Cardiac muscle cell (in vitro differentiated cells and primary cell): ENCODE results near the gene KIAA0825. TPM values are rescaled to one million over a fixed set of nuclear protein-coding genes. Genes with fewer than 3 reads are reported as not detected.

Experiments
- DNase-seq, 2 donors: peaks; one replicate each; pipeline versions ENCODE4 v3.0.0 to v3.0.0-alpha.2; 2010 to 2017; ENCODE audit warnings: low read depth in 1 of 2, low spot score in 1 of 2
- H3K27ac ChIP-seq: fragments of 200-600 bp; sonication (generic); 2 replicates; pipeline ENCODE4 v1.5.1; 2016
- H3K27me3 ChIP-seq: fragments of 200-600 bp; sonication (generic); 2 replicates; pipeline ENCODE4 v1.6.0; 2016; ENCODE audit warnings: control low read depth
- H3K36me3 ChIP-seq: fragments of 200-600 bp; sonication (generic); 2 replicates; pipeline ENCODE4 v1.5.1; 2016; ENCODE audit warnings: control low read depth
- H3K4me1 ChIP-seq: fragments of 200-600 bp; sonication (generic); 2 replicates; pipeline ENCODE4 v1.8.1; 2017; ENCODE audit warnings: low read depth, mild to moderate bottlenecking, mixed run types
- H3K4me3 ChIP-seq: fragments of 200-600 bp; sonication (generic); 2 replicates; pipeline ENCODE4 v1.5.1; 2016; ENCODE audit warnings: mild to moderate bottlenecking
- H3K9me3 ChIP-seq: fragments of 200-600 bp; sonication (generic); 2 replicates; pipeline ENCODE4 v1.5.1; 2017; ENCODE audit warnings: low read depth, mild to moderate bottlenecking, control low read depth
- polyA plus RNA-seq: library from polyadenylated mRNA; unstranded; fragments of >200 nt; fragmentation: Nextera tagmentation; extraction: Ambion mirVana; gene quantifications from 2 replicates; pipeline ENCODE4 v1.2.1, GENCODE V29; 2016
- total RNA-seq: library from RNA; depleted of rRNA; stranded (reverse); fragments of >200 nt; gene quantifications from 2 replicates; pipeline ENCODE4 v1.2.3, GENCODE V29; 2016
- TF ChIP-seq, protein P1 (sequence below): IDR thresholded peaks from 2 replicates; pipeline ENCODE4 v1.5.1; 2012; ENCODE audit warnings: low read depth, mild to moderate bottlenecking, low read length

The KIAA0825 gene
- total and polyA plus RNA-seq, 2 experiments from 2014 or later: 1.5 to 2.1 TPM

DNA sequence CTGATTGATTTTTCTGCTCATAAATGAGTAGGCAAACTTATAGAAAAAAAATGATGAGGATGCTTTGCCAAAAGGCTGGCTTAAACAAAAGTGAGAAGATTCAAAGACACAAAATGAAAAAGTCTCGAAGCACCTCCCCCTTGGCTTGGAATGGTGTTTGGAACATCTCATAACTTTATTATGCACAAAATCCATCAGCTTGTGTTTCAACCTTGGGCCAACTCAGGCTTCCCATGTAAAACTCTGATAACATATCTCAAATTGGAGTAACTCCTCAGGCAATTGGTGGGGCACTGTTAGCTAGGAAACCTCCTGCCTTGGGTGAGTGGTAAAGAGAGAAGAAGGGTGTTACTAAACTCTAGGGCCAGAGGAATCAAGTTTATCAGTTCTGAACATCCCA, 176.3 kb downstream of the KIAA0825 start:
- DNase-seq: no peak
- Histone ChIP-seq H3K36me3 (no peaks in the 10 kb centered on the region), H3K27ac (no peak overlapping the region), H3K27me3 (no peaks in the 10 kb centered on the region), H3K4me3 (no peak overlapping the region), H3K4me1 (no peaks in the 10 kb centered on the region), H3K9me3 (no peaks in the 10 kb centered on the region)
- TF ChIP-seq, protein P1, sequence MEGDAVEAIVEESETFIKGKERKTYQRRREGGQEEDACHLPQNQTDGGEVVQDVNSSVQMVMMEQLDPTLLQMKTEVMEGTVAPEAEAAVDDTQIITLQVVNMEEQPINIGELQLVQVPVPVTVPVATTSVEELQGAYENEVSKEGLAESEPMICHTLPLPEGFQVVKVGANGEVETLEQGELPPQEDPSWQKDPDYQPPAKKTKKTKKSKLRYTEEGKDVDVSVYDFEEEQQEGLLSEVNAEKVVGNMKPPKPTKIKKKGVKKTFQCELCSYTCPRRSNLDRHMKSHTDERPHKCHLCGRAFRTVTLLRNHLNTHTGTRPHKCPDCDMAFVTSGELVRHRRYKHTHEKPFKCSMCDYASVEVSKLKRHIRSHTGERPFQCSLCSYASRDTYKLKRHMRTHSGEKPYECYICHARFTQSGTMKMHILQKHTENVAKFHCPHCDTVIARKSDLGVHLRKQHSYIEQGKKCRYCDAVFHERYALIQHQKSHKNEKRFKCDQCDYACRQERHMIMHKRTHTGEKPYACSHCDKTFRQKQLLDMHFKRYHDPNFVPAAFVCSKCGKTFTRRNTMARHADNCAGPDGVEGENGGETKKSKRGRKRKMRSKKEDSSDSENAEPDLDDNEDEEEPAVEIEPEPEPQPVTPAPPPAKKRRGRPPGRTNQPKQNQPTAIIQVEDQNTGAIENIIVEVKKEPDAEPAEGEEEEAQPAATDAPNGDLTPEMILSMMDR: no peak

DNA sequence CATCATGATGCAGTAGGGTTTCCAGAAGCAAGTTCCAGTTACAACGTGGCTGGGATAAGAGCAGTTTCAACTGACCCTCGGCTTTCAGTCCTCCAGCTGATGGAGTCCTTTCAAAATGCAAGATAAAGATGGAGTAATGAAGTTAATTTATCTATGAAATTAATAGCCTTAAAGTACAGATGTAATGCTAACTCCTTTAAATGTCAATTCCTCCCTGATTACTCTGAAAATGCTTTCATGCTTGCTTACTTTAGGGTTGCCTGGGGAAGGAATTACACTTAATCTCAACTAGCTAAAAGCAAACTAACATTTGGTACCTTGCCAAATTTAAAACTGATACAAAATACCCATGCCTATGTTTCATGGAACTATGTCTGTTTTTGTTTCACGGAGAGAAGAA, 178.4 kb downstream of the KIAA0825 start:
- no peaks in the 10 kb centered on the region for H3K27me3 ChIP-seq
- H3K36me3 ChIP-seq: no peaks in the 10 kb centered on the region
- H3K9me3 ChIP-seq: no peaks in the 10 kb centered on the region
- TF ChIP-seq, protein P1: no peak
- peak in 1 of 2 donors; percentile 13 for DNase-seq
- no peak overlapping the region for H3K4me3 ChIP-seq
- no peaks in the 10 kb centered on the region for H3K4me1 ChIP-seq
- no peak overlapping the region for H3K27ac ChIP-seq

DNA sequence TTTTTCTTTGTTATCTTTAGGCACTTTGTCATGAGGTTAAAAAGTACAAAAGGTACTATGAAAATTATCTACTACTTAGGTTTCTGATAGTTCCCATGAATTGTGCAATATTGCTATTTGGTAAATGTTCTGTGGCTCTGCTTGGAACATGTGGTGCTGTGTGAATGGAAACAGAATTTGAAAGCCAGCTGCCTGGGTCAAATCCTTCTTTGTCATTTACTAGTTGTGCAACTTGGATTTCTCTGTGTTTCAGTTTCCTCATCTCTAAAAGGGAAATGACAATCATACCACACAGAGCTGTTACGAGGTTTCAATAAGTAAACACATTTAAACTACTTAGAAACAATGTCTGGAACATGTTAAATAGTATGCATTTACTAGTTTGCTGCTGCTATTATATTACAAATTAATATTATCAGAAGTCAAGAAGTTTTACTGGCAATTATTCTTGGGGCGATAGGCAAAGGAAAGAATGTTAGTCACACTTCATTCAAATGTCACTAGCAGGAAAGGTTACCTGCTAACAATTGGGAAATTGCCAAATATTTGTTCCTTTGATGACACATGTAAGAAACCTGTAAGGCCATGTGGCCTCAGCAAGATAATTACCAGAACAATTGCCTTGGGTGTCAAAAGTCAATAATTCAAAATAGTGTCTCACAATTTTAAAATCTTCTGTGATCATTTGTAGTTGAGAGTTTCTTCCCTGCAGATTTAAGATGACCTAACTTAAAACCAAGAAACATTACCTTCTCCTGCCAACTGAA, 184.8 kb downstream of the KIAA0825 start:
- TF ChIP-seq, protein P1: no peak
- H3K27me3 ChIP-seq: no peaks in the 10 kb centered on the region
- H3K9me3 ChIP-seq: no peaks in the 10 kb centered on the region
- no peak overlapping the region for H3K27ac ChIP-seq
- no peaks in the 10 kb centered on the region for H3K36me3 ChIP-seq
- DNase-seq: peak in 1 of 2 donors; percentile 94
- no peak overlapping the region for H3K4me3 ChIP-seq
- no peaks in the 10 kb centered on the region for H3K4me1 ChIP-seq

DNA sequence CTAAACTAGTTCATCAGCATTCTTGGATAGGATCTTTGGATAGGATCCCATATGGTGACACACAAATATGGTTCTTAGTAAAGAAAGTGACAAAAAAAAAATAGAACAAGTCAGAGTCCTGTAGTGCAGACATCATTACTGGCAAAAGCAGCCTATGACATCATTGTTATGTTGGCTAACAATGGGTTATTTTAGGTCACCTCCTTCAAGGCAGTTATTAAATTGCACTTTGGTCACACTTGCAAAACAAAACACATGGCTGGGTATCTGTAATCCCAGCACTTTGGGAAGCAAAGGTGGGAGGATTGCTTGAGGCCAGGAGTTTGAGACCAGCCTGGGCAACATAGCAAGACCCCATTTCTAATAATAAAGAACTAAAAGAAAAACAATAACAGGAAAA, 185.9 kb downstream of the KIAA0825 start:
- no peak overlapping the region for H3K27ac ChIP-seq
- H3K4me3 ChIP-seq: no peak overlapping the region
- TF ChIP-seq, protein P1: no peak
- no peaks in the 10 kb centered on the region for H3K36me3 ChIP-seq
- H3K27me3 ChIP-seq: no peaks in the 10 kb centered on the region
- no peaks in the 10 kb centered on the region for H3K4me1 ChIP-seq
- peak in 1 of 2 donors; percentile 78 for DNase-seq
- no peaks in the 10 kb centered on the region for H3K9me3 ChIP-seq

DNA sequence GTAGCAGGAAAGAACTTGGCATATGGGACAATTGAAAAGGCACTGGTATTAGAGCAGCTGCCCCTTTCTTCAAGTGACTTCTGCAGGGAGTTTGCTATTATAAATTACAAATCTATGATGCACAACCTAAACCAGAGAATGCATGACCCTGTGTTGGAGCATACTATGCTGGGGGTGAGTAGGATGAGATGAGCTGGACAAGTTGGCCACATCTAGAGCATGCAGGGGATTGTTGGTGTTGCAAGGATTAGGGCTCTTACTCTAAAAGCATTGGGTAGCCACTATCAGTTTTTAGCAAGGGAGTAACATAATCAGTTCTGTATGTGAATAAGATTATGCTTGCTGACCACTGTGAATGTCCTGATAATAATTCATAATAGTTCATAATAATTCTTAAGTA, 186.7 kb downstream of the KIAA0825 start:
- peak in 1 of 2 donors; percentile 53 for DNase-seq
- H3K27ac ChIP-seq: no peak overlapping the region
- H3K9me3 ChIP-seq: no peaks in the 10 kb centered on the region
- H3K4me3 ChIP-seq: no peak overlapping the region
- TF ChIP-seq, protein P1: no peak
- H3K4me1 ChIP-seq: no peaks in the 10 kb centered on the region
- no peaks in the 10 kb centered on the region for H3K27me3 ChIP-seq
- H3K36me3 ChIP-seq: no peaks in the 10 kb centered on the region
